Sigmoid colon (tissue), 7 donors: ENCODE measurements around the gene SLC44A1. TPM values are rescaled to one million over a fixed set of nuclear protein-coding genes. Genes with fewer than 3 reads are reported as not detected.

Experiments used
- DNase-seq: peaks from one replicate; pipeline ENCODE4 v3.0.0-alpha.2; 2019
- H3K27ac ChIP-seq, 4 donors: fragments of 200-600 bp; sonication (generic); one replicate each; pipeline ENCODE4 v1.5.1; 2016 to 2019; ENCODE audit warnings: mild to moderate bottlenecking in 1 of 4
- H3K27me3 ChIP-seq, 3 donors: fragments of 200-600 bp; sonication (generic); one replicate each; pipeline ENCODE4 v1.5.1; 2019; ENCODE audit warnings: mild to moderate bottlenecking in 1 of 3
- H3K36me3 ChIP-seq, 4 donors: fragments of 200-600 bp; sonication (generic); one replicate each; pipeline ENCODE4 v1.5.1; 2016 to 2019
- H3K4me1 ChIP-seq, 4 donors: fragments of 200-600 bp; sonication (generic); one replicate each; pipeline ENCODE4 v1.5.1; 2017 to 2019
- H3K4me3 ChIP-seq, 4 donors: fragments of 200-600 bp; sonication (generic); one replicate each; pipeline ENCODE4 v1.5.1; 2017 to 2019; ENCODE audit warnings: mild to moderate bottlenecking in 2 of 4, moderate library complexity in 1 of 4
- H3K9me3 ChIP-seq, 4 donors: fragments of 200-600 bp in 3 of 4; sonication (generic) in 3 of 4; one replicate each; pipeline versions ENCODE4 v1.5.1 to v1.6.1; 2013 to 2019
- EP300 ChIP-seq, 4 donors: sonication (generic); formaldehyde crosslinking; IDR thresholded peaks; one replicate each; pipeline ENCODE4 v1.6.1; 2017; ENCODE audit warnings: antibody characterized with exemption in 4 of 4
- POLR2A ChIP-seq, 2 donors: fragments of 450-650 bp; IDR thresholded peaks; one replicate each; pipeline ENCODE4 v1.6.1; 2016; ENCODE audit warnings: antibody characterized with exemption in 2 of 2, mild to moderate bottlenecking in 2 of 2, moderate library complexity in 2 of 2
- POLR2AphosphoS5 ChIP-seq, 4 donors: sonication (generic); formaldehyde crosslinking; IDR thresholded peaks; one replicate each; pipeline ENCODE4 v1.6.1; 2017; ENCODE audit warnings: antibody characterized with exemption in 4 of 4
- WGBS, 2 donors: extraction: QIAGEN DNeasy Blood & Tissue Kit; methylation state at CpG; one replicate each; pipeline ENCODE4 v1.1.7; 2013; 5-methylcytosine and 5-hydroxymethylcytosine counted together
- intact Hi-C: fragments of 100-400 bp; cut with DNase I; formaldehyde crosslinking; loops from one replicate; pipeline ENCODE4 v1.15.1; 2023
- polyA plus RNA-seq, 3 donors: library from polyadenylated mRNA; stranded (reverse); fragments of 200-250 nt; gene quantifications; one replicate each; pipeline ENCODE4 v1.2.3, GENCODE V29; 2013
- total RNA-seq, 4 donors: library from RNA; depleted of rRNA; stranded (reverse); fragments of >200 nt; gene quantifications; one replicate each; pipeline ENCODE4 v1.1.0, GENCODE V29; 2016
- TF ChIP-seq, protein P1 (sequence below), 4 experiments: fragments of 450-650 bp in 3 of 4; fragments of 200-600 bp in 1 of 4; IDR thresholded peaks; one replicate each; pipeline ENCODE4 v1.5.1; 2016 to 2019; ENCODE audit warnings: antibody characterized with exemption in 4 of 4, mild to moderate bottlenecking in 3 of 4, moderate library complexity in 2 of 4
- donor health status: healthy with polysubstance abuse.
- donor health status: Bipolar disorder and iron deficiency.
- donor health status: healthy.

Gene SLC44A1
- total and polyA plus RNA-seq, 7 donors, result 11.4 to 35.4 (median 25.2) TPM

DNA sequence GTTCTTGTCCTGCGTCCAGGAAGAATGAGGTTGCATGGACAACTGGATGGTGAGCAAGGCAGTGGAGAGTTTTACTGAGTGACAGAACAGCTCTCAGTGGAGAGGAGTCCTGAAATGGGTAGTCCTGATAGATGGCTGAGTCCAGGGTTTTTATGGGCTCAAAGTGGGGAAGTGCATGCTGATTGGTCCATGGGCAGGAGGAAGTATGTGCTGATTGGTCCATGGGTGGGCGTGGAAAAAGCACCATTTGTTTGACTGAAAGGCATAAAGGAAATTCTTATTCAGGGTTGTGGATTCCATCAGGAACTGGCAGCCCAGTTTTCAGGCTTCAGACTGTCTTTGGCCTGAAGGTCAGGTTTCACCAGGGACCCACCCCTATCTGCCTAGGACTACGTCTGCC lies 214.0 kb downstream of the SLC44A1 start:
- intact Hi-C loops, result no loop called here
- TF ChIP-seq, protein P1, sequence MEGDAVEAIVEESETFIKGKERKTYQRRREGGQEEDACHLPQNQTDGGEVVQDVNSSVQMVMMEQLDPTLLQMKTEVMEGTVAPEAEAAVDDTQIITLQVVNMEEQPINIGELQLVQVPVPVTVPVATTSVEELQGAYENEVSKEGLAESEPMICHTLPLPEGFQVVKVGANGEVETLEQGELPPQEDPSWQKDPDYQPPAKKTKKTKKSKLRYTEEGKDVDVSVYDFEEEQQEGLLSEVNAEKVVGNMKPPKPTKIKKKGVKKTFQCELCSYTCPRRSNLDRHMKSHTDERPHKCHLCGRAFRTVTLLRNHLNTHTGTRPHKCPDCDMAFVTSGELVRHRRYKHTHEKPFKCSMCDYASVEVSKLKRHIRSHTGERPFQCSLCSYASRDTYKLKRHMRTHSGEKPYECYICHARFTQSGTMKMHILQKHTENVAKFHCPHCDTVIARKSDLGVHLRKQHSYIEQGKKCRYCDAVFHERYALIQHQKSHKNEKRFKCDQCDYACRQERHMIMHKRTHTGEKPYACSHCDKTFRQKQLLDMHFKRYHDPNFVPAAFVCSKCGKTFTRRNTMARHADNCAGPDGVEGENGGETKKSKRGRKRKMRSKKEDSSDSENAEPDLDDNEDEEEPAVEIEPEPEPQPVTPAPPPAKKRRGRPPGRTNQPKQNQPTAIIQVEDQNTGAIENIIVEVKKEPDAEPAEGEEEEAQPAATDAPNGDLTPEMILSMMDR (IDR thresholded peaks at IDR 0.05), result no peak
- TF ChIP-seq POLR2A (IDR thresholded peaks at IDR 0.05) (no peak), EP300 (IDR thresholded peaks at IDR 0.05) (no peak), POLR2AphosphoS5 (IDR thresholded peaks at IDR 0.05) (no peak)
- WGBS, 2 donors, result 95 to 98% methylated on average over 3 of the region's 3 CpGs
- Histone ChIP-seq H3K36me3 (no peaks in the 10 kb centered on the region), H3K9me3 (no peaks in the 10 kb centered on the region), H3K4me1 (peaks cover 0 to 12% (median 5%) of the 10 kb centered on the region in 4 donors), H3K27ac (no peak overlapping the region), H3K27me3 (no peaks in the 10 kb centered on the region), H3K4me3 (no peak overlapping the region)
- no peak for DNase-seq

DNA sequence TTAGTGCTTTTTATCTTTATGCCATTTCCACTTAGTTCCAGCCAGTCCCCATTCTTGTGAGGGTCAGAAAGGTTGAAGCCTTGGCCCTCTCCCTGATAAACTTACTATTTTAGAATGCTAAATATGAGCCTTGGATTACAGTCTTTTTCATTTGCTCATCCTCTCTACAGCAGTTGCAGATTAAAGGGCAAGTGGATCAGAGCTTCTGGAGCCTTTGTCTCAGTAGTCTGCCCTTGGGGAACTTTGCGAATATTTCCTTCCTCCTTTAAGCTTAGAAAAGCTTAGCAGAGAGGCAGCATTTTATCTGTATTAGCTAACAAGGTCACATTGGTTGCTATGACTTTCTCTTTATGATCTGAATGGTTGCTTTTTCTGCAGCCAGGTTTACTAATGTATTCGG lies 214.9 kb downstream of the SLC44A1 start:
- H3K9me3 ChIP-seq, result no peaks in the 10 kb centered on the region
- peaks cover 0 to 12% (median 5%) of the 10 kb centered on the region in 4 donors for H3K4me1 ChIP-seq
- H3K27me3 ChIP-seq, result no peaks in the 10 kb centered on the region
- intact Hi-C loops, result no loop called here
- H3K27ac ChIP-seq, result no peak overlapping the region
- H3K36me3 ChIP-seq, result peaks cover 0 to 2% (median 0%) of the 10 kb centered on the region in 4 donors
- no peak for DNase-seq
- 83 to 87% methylated on average over 2 of the region's 2 CpGs for WGBS, 2 donors
- TF ChIP-seq POLR2AphosphoS5 (IDR thresholded peaks at IDR 0.05), result no peak
- TF ChIP-seq, protein P1 (IDR thresholded peaks at IDR 0.05), result no peak
- no peak overlapping the region for H3K4me3 ChIP-seq

DNA sequence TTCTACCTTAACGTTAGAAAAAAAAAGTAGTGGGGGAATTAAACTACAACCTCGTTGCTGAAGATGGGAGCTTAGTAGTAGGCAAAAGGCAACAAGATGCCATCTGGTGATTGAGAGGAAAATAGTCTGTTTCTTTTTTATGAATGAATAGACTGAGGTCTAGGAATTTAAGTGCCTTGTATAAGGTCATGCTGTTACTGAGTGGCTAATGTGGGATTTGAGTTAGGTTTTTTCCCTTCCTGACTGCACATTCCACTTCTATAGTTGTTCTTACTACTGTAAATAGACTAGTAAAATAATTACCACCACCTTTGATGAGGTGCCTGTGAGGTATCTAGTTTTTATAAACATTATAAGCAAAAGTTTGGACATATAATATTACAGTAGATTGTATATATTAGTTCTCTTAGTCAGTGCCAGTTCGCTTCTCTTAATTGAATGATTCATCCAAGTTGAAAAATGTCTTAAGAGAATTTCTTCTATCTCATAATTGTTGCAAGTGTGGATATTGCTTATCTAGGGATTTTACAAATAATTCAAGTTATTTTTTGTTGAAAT lies 222.5 kb downstream of the SLC44A1 start:
- TF ChIP-seq, protein P1 (IDR thresholded peaks at IDR 0.05), result no peak
- TF ChIP-seq POLR2A (IDR thresholded peaks at IDR 0.05), result no peak
- TF ChIP-seq EP300 (IDR thresholded peaks at IDR 0.05), result no peak
- no peak for TF ChIP-seq POLR2AphosphoS5 (IDR thresholded peaks at IDR 0.05)
- Histone ChIP-seq H3K4me3 (no peak overlapping the region), H3K4me1 (no peaks in the 10 kb centered on the region), H3K36me3 (peaks cover 0 to 37% (median 0%) of the 10 kb centered on the region in 4 donors), H3K27me3 (no peaks in the 10 kb centered on the region), H3K9me3 (no peaks in the 10 kb centered on the region), H3K27ac (no peak overlapping the region)
- no peak for DNase-seq
- WGBS, 2 donors, result 67 to 88% methylated on average over 3 of the region's 3 CpGs
- intact Hi-C loops, result no loop called here

DNA sequence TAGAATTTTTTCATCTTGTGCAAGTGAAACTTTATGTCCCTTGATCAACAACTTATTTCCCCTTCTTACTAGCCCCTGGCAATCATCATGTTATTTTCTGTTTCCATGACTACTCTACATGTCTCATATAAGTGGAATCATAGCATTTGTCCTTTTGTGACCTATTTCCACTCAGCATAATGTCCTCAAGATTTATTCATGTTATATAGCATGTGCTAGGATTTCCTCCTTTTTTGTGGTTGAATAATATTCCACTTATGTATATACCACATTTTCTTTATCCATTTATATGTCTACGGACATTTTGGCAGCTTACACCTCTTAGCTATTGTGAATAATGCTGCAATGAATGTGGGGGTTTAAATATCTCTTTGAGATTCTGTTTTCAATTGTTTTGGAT lies 224.4 kb downstream of the SLC44A1 start:
- Histone ChIP-seq H3K36me3 (peaks cover 0 to 37% (median 0%) of the 10 kb centered on the region in 4 donors), H3K27ac (no peak overlapping the region), H3K4me1 (no peaks in the 10 kb centered on the region), H3K27me3 (no peaks in the 10 kb centered on the region), H3K9me3 (no peaks in the 10 kb centered on the region), H3K4me3 (no peak overlapping the region)
- TF ChIP-seq, protein P1 (IDR thresholded peaks at IDR 0.05), result no peak
- TF ChIP-seq POLR2AphosphoS5 (IDR thresholded peaks at IDR 0.05) (no peak), POLR2A (IDR thresholded peaks at IDR 0.05) (no peak)
- no peak for DNase-seq
- 94 to 95% methylated on average over 1 of the region's 1 CpG for WGBS, 2 donors
- intact Hi-C loops, result no loop called here

DNA sequence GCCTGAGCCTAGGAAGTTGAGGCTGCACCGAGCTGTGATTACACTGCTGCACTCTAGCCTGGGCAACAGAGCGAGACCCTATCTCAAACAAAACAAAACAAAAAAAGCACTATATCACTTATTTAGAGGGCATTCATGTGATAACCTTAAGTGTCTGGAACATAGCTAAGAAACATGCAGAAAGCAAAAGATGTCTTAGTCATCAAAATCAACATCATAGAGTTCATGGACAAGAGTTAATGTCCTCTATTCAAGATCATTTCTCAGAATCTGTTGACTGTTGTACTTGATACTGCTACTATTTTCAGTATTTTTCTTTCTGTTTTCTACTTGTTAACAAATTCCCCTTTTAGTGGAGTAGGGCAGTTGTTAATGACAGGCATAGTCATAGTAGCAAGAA lies 228.8 kb downstream of the SLC44A1 start:
- no peaks in the 10 kb centered on the region for H3K9me3 ChIP-seq
- DNase-seq, result no peak
- H3K27me3 ChIP-seq, result no peaks in the 10 kb centered on the region
- intact Hi-C loops, result no loop called here
- TF ChIP-seq POLR2A (IDR thresholded peaks at IDR 0.05), result no peak
- TF ChIP-seq POLR2AphosphoS5 (IDR thresholded peaks at IDR 0.05), result no peak
- TF ChIP-seq EP300 (IDR thresholded peaks at IDR 0.05), result no peak
- WGBS, 2 donors, result 95 to 96% methylated on average over 2 of the region's 2 CpGs
- peaks cover 0 to 16% (median 0%) of the 10 kb centered on the region in 4 donors for H3K36me3 ChIP-seq
- no peak overlapping the region for H3K4me3 ChIP-seq
- H3K27ac ChIP-seq, result no peak overlapping the region
- H3K4me1 ChIP-seq, result no peaks in the 10 kb centered on the region
